SJSA1 (cell line): ENCODE measurements around the gene KRTAP10-12. TPM values are rescaled to one million over a fixed set of nuclear protein-coding genes. Genes with fewer than 3 reads are reported as not detected.

Experiments
- DNase-seq, 2 experiments: peaks; one replicate each; pipeline ENCODE4 v3.0.0-alpha.2; 2015 to 2020; ENCODE audit warnings: low spot score in 2 of 2, low read depth in 1 of 2
- H3K27ac ChIP-seq: fragments of 250-450 bp; sonication (Bioruptor Pico); 2 replicates; pipeline ENCODE4 v1.5.1; 2020; ENCODE audit warnings: mild to moderate bottlenecking, moderate library complexity
- H3K27me3 ChIP-seq: fragments of 250-450 bp; sonication (Bioruptor Pico); replicated peaks from 2 replicates; pipeline ENCODE4 v1.5.1; 2020; ENCODE audit warnings: mild to moderate bottlenecking, moderate library complexity
- H3K36me3 ChIP-seq: fragments of 250-450 bp; sonication (Bioruptor Pico); 2 replicates; pipeline ENCODE4 v1.5.1; 2020; ENCODE audit warnings: mild to moderate bottlenecking
- H3K4me1 ChIP-seq: fragments of 250-450 bp; sonication (Bioruptor Pico); replicated peaks from 2 replicates; pipeline ENCODE4 v1.6.1; 2021; ENCODE audit warnings: mild to moderate bottlenecking
- H3K4me3 ChIP-seq: fragments of 250-450 bp; sonication (Bioruptor Pico); 2 replicates; pipeline ENCODE4 v1.5.1; 2020; ENCODE audit warnings: mild to moderate bottlenecking
- H3K9me3 ChIP-seq: fragments of 250-450 bp; sonication (Bioruptor Pico); replicated peaks from 2 replicates; pipeline ENCODE4 v1.5.1; 2020; ENCODE audit warnings: mild to moderate bottlenecking
- total RNA-seq: library from RNA; depleted of rRNA; stranded (reverse); fragments of >200 nt; shearing (Covaris generic); gene quantifications from 2 replicates; pipeline ENCODE4 v1.2.3, GENCODE V29; 2014

Gene KRTAP10-12
- total RNA-seq, 1 experiment from 2014 or later: not detected

DNA sequence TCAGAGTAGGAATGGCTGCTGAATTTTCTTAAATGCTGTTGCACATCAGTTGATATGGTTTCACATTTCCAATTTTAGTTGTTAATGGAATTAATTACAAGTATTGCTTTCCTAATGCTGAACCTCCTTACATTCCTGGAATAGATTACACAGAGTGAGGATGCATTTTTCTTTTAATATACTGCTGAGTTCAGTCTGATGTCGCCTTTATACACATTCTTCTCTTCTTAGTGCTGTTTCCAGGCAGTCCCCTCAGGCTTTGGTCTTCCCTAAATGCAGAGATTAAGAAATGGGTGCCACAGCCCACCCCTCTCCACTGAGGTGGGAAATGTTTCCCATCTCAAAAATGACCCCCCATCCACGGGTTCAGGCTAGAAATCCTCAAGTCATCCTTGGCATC is 21.1 kb downstream of the KRTAP10-12 start:
- peaks cover 49% of the 10 kb centered on the region for H3K27me3 ChIP-seq

GRCh38 chr21:44718571-44718970 is 21.6 kb downstream of the KRTAP10-12 start:
- Histone ChIP-seq H3K4me3 (no peak overlapping the region), H3K36me3 (no peaks in the 10 kb centered on the region), H3K9me3 (no peaks in the 10 kb centered on the region), H3K27ac (no peak overlapping the region), H3K4me1 (no peaks in the 10 kb centered on the region), H3K27me3 (peaks cover 46% of the 10 kb centered on the region)
- DNase-seq: peak in 1 of 2 experiments; percentile 25

More for the DNA sequence above, 21.1 kb downstream of the KRTAP10-12 start:
- Histone ChIP-seq H3K4me3 (no peak overlapping the region), H3K9me3 (no peaks in the 10 kb centered on the region), H3K36me3 (no peaks in the 10 kb centered on the region), H3K4me1 (no peaks in the 10 kb centered on the region), H3K27ac (no peak overlapping the region)
- no peak for DNase-seq

DNA sequence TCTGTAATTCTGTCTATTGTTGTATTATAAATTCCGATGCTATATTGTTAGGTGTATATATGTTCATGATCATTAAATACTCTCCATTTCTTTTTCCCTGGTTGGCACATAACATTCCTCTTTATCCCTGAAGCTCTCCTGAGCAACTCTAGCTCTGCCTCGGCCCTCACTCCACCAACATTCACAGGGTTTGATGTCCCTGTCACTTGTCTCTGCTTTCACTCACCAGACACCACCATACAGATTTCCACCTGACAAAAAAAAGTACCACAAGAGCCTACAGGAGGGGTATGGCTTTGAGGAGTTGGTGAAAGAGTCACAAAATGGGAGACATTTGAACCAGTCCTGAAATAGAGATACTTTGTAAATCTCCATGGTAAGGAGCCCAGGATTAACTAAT is 23.2 kb downstream of the KRTAP10-12 start:
- no peaks in the 10 kb centered on the region for H3K4me1 ChIP-seq
- H3K27ac ChIP-seq: no peak overlapping the region
- no peaks in the 10 kb centered on the region for H3K9me3 ChIP-seq
- no peaks in the 10 kb centered on the region for H3K36me3 ChIP-seq
- H3K4me3 ChIP-seq: no peak overlapping the region
- no peak for DNase-seq
- H3K27me3 ChIP-seq: peaks cover 34% of the 10 kb centered on the region

DNA sequence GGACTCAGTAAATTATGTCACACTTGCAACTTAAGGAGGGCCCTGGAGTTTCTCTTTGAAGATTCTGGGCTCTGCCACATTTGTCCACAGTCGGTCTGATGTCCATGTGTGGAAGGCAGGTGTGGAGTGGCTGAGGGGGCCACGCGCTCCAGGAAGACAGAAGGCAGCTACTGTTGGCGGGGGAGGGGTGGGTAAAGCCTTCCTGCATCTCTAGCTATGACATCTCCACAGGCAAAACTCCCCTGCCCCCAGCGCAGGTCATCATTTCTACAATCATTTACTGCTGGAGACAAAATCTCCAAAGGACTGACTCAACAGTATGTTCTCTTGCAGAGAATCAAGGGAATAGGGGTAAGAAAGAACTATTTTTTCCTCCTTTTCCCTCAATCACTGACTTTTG is 25.8 kb downstream of the KRTAP10-12 start:
- Histone ChIP-seq H3K4me1 (no peaks in the 10 kb centered on the region), H3K4me3 (no peak overlapping the region), H3K9me3 (no peaks in the 10 kb centered on the region), H3K27me3 (peaks cover 31% of the 10 kb centered on the region), H3K27ac (no peak overlapping the region), H3K36me3 (no peaks in the 10 kb centered on the region)
- DNase-seq: no peak

DNA sequence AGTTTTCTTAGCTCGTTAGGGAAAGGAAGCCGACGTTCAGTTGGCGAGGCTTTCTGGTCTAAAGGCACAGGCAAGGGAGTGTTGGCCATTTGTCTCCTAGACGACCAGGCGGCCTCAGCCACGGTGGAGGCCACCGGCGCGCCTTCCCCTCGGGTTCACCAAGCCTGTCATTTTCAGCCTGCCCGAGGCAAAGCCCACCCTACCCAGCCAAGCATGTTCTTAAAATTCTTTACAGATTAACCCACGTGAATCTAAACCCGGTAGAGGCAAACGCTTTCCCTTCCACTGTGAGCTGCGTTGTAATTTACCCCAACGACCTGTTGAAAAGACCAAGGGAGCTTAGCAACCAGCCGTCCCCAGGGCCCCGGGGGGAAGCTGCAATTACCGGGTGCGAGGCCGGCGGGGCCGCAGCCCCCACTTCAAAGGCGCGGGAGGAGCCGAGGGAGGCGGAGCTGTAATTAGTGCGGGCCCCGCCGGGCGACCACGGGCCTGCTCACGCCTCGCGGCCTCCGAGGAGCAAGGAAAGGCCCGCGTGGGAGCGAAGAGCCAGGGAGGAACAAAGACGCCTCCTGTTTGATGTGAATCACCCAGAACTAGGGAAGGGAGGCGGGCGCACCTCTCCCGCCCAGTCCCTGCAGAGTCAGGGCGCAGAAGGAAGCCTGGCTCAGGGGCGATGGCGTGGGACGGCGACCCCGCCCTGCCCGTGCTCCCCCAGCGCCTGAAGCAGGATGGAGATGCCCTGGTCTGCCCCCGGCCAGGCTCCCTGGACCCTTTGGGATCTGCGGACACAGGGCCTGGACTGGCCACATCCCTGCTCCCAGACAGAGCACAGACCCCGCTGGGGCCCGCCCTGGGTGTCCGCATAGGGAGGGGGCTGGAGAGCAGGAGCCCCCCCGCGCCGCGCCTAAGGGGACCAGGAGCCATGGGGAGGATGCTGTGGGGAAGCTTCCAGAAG is 26.5 kb downstream of the KRTAP10-12 start:
- H3K4me1 ChIP-seq: no peaks in the 10 kb centered on the region
- H3K27me3 ChIP-seq: peaks cover 26% of the 10 kb centered on the region
- no peak overlapping the region for H3K27ac ChIP-seq
- no peak overlapping the region for H3K4me3 ChIP-seq
- no peak for DNase-seq
- no peaks in the 10 kb centered on the region for H3K36me3 ChIP-seq
- no peaks in the 10 kb centered on the region for H3K9me3 ChIP-seq

DNA sequence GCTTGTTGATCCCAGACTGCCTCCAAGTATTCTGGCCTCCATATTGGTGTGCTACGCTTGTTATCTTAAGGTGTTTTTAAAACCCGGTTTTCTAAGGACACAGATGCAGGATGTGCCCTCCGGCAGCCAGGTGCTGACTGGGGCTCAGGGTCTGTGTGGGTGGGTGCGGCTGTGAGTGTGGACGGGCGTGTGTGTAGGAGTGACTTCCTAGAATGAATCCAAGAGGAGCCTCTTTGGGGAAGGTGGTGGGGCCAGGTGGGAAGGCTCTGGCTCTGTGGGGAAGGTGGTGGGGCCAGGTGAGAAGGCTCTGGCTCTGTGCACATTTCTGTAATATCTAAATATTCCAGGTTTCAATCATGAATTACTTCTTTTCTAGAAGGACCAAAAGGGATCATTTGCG is 27.2 kb downstream of the KRTAP10-12 start:
- no peak for DNase-seq
- Histone ChIP-seq H3K36me3 (no peaks in the 10 kb centered on the region), H3K9me3 (no peaks in the 10 kb centered on the region), H3K27ac (no peak overlapping the region), H3K4me3 (no peak overlapping the region), H3K4me1 (no peaks in the 10 kb centered on the region), H3K27me3 (peaks cover 29% of the 10 kb centered on the region)

DNA sequence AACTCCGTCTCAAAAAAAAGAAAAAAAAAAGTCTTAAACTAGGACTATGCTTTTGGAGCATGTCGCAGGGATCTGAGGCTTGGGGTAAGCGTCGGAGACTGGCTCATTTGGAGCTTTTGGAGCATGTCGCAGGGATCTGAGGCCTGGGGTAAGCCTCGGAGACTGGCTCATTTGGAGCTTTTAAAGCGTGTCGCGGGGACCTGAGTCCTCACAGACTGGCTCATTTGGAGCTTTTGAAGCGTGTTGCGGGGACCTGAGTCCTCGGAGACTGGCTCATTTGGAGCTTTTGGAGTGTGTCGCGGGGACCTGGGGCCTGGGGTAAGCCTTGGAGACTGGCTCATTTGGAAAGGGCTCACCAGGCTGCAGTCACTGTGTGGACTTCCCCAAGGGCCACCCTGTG is 28.0 kb downstream of the KRTAP10-12 start:
- Histone ChIP-seq H3K36me3 (no peaks in the 10 kb centered on the region), H3K27me3 (peaks cover 26% of the 10 kb centered on the region), H3K4me3 (no peak overlapping the region), H3K27ac (no peak overlapping the region), H3K9me3 (no peaks in the 10 kb centered on the region), H3K4me1 (no peaks in the 10 kb centered on the region)
- DNase-seq: no peak

DNA sequence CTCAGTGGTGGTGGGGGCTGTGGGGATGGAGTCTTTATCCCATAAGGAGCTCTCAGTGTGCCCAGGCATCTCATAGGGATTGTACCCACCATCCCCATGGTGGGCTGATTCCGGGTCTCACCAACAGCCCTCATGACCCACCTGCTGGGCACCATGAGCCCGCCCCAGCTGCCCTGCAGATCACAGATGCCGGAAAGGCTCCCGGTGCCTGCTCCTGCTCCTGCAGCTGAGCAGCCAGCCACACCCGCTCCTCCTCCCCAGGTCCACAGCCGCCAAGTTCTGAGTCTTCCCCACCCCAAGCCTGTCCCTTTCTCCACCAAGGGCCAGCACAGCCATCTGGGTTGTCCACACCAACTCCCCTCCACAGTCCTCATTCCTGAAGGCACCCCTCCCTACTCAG is 29.9 kb downstream of the KRTAP10-12 start:
- H3K36me3 ChIP-seq: no peaks in the 10 kb centered on the region
- no peaks in the 10 kb centered on the region for H3K9me3 ChIP-seq
- peak in 1 of 2 experiments; percentile 41 for DNase-seq
- H3K27ac ChIP-seq: no peak overlapping the region
- no peaks in the 10 kb centered on the region for H3K4me1 ChIP-seq
- H3K4me3 ChIP-seq: no peak overlapping the region
- H3K27me3 ChIP-seq: peaks cover 30% of the 10 kb centered on the region

DNA sequence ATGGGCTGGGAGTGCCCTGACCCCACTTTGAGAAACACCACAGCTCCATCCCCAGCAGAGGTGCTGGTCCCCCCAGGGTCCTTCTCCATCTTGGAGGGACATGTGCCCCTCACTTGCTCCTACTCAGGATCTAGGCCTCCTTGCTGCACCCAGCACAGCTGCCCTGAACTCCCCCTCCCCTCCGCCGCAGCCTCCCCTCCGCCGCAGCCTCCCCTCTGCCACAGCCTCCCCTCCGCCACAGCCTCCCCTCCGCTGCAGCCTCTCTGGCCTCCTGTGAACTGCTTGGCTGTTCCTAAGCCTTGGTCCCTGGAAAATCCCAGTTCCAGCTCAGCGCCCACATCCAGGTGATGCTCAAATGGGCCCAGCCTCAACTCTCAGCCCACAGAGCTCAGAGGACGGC is 30.3 kb downstream of the KRTAP10-12 start:
- H3K27ac ChIP-seq: no peak overlapping the region
- H3K27me3 ChIP-seq: peaks cover 34% of the 10 kb centered on the region
- no peaks in the 10 kb centered on the region for H3K36me3 ChIP-seq

DNA sequence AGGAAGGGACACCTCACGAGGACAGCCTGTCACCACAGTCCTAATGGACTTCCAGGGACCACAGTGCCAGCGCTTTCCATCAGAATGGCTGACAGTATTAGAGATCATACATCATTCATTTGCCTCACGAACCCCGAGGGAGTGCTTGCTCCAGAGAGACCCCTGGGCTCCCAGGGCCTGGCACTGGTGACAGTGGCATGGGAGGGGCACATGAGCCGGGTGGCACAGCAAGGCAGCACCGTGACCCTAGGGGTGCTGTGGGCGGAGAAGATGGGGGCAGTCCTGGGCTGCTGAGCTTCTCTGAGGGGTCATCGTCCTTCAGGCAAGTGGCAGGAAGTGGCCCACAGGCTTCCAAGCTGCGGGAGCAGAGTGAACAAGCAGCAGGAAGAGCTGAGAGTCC is 30.8 kb downstream of the KRTAP10-12 start:
- peak in 1 of 2 experiments; percentile 40 for DNase-seq

More for the DNA sequence above, 30.3 kb downstream of the KRTAP10-12 start:
- Histone ChIP-seq H3K4me3 (no peak overlapping the region), H3K4me1 (no peaks in the 10 kb centered on the region), H3K9me3 (no peaks in the 10 kb centered on the region)
- no peak for DNase-seq

DNA sequence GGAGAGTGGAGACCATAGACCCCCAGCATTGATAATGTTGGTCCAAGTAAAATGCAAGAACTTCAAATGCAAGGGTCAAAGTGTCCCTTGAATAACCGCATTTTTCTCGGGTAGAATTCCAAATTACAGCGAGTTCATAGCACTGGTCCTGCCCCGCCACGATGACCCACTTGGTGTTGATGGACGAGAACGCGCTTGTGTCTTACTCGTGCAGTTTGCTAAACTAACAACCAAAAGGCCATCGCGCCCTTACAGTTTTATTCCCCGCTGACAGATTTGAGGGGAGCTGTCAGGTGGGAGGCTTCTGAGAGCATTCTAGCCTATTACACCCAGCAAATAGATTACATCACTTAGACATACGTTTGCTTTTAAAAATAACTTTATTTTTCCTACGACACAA is 31.7 kb downstream of the KRTAP10-12 start:
- Histone ChIP-seq H3K27me3 (peaks cover 31% of the 10 kb centered on the region), H3K4me1 (no peaks in the 10 kb centered on the region), H3K27ac (no peak overlapping the region), H3K36me3 (no peaks in the 10 kb centered on the region), H3K4me3 (no peak overlapping the region), H3K9me3 (no peaks in the 10 kb centered on the region)
- DNase-seq: no peak

More for the DNA sequence above, 30.8 kb downstream of the KRTAP10-12 start:
- Histone ChIP-seq H3K27ac (no peak overlapping the region), H3K4me1 (no peaks in the 10 kb centered on the region), H3K36me3 (no peaks in the 10 kb centered on the region), H3K4me3 (no peak overlapping the region), H3K27me3 (peaks cover 33% of the 10 kb centered on the region), H3K9me3 (no peaks in the 10 kb centered on the region)

DNA sequence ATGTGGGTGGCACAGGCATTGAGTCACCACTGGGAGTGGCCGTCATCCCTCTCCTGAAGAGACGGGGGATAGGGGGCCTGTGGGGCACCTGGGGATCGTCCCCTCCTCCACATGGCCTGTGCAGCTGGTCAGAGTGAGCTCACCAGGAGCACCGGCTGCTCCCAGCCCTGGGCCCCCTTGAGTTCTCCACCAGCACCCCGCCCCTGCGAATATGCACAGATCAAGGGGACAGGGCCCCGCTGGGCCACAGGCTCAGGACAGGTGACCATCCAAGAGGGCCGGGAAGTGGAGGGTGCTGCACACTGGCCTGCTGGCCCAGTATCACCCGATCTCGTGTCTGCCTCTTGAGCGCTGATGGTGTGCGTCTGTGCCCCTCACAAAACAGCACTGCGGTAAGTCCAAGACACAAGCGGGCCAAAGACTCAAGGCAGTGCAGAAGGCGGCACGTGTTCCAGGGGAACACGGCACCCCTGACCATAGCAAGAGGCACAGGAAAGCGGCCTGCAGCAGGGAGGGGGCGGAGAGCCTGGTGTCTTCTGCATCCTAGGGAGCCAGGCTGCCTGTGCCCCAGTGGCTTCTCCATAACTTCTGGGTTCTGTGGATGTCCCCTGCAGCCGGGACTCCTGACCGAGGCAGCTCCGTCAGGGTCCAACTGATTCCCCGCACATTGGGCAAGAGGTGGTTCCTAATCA is 32.5 kb downstream of the KRTAP10-12 start:
- no peak overlapping the region for H3K4me3 ChIP-seq
- H3K4me1 ChIP-seq: no peaks in the 10 kb centered on the region
- no peaks in the 10 kb centered on the region for H3K9me3 ChIP-seq
- no peaks in the 10 kb centered on the region for H3K36me3 ChIP-seq
- H3K27ac ChIP-seq: no peak overlapping the region
- no peak for DNase-seq
- H3K27me3 ChIP-seq: peaks cover 31% of the 10 kb centered on the region

- Histone ChIP-seq H3K9me3 (no peaks in the 10 kb centered on the region), H3K4me1 (no peaks in the 10 kb centered on the region), H3K27ac (no peak overlapping the region), H3K36me3 (no peaks in the 10 kb centered on the region), H3K4me3 (no peak overlapping the region), H3K27me3 (peaks cover 31% of the 10 kb centered on the region)
- DNase-seq: no peak
Observed at GRCh38 chr21:44730028-44730395, 33.0 kb downstream of the KRTAP10-12 start.

DNA sequence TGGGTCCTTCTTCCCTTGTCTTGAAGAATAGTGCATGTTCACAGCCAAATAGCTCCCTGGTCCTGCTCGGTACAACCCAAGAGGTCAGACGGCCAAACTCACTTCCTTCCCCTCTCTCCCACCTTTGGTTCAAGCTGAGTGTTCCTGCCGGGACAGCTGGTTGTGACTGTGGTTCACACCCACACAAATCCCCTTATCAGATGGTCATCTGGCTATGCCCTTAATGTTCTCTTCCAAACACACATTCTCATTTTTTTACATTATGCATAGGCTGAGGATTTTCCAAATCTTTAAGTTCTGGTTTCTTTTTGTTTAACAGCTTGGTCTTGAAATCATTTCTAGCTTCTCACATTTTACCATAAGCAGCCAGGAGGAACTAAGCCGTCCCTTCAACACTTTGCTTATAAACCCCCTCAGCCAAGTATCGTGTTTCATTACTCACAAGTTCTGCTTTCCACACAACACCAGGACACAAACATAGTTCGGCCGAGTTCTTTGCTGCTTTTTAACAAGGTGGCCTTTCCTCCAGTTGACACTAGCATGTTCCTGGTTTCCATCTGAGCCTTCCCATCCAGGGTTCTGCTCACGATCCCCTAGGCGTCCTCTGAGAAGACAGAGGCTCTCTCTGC is 34.1 kb downstream of the KRTAP10-12 start:
- H3K27ac ChIP-seq: no peak overlapping the region
- no peak for DNase-seq
- no peaks in the 10 kb centered on the region for H3K4me1 ChIP-seq
- H3K9me3 ChIP-seq: no peaks in the 10 kb centered on the region
- no peaks in the 10 kb centered on the region for H3K36me3 ChIP-seq
- H3K4me3 ChIP-seq: no peak overlapping the region
- peaks cover 31% of the 10 kb centered on the region for H3K27me3 ChIP-seq
